Gastroesophageal sphincter (tissue), 3 donors: Measurements from ENCODE around the gene GADD45A.

ENCODE experiments used
- EP300 ChIP-seq: sonication (generic); formaldehyde crosslinking; IDR thresholded peaks from one replicate; pipeline ENCODE4 v1.6.1; 2017; ENCODE audit warnings: antibody characterized with exemption, mild to moderate bottlenecking
- POLR2A ChIP-seq, 2 donors: fragments of 450-650 bp; IDR thresholded peaks; one replicate each; pipeline ENCODE4 v1.6.1; 2017; ENCODE audit warnings: antibody characterized with exemption in 2 of 2, mild to moderate bottlenecking in 2 of 2, moderate library complexity in 1 of 2
- POLR2AphosphoS5 ChIP-seq: sonication (generic); formaldehyde crosslinking; IDR thresholded peaks from one replicate; pipeline ENCODE4 v1.6.1; 2017; ENCODE audit warnings: antibody characterized with exemption
- TF ChIP-seq, protein P1 (sequence below), 4 experiments: fragments of 200-600 bp in 2 of 4; fragments of 450-650 bp in 2 of 4; sonication (generic) in 1 of 4; IDR thresholded peaks; one replicate each; pipeline ENCODE4 v1.5.1; 2017 to 2019; ENCODE audit warnings: antibody characterized with exemption in 4 of 4, mild to moderate bottlenecking in 2 of 4, moderate library complexity in 2 of 4

DNA sequence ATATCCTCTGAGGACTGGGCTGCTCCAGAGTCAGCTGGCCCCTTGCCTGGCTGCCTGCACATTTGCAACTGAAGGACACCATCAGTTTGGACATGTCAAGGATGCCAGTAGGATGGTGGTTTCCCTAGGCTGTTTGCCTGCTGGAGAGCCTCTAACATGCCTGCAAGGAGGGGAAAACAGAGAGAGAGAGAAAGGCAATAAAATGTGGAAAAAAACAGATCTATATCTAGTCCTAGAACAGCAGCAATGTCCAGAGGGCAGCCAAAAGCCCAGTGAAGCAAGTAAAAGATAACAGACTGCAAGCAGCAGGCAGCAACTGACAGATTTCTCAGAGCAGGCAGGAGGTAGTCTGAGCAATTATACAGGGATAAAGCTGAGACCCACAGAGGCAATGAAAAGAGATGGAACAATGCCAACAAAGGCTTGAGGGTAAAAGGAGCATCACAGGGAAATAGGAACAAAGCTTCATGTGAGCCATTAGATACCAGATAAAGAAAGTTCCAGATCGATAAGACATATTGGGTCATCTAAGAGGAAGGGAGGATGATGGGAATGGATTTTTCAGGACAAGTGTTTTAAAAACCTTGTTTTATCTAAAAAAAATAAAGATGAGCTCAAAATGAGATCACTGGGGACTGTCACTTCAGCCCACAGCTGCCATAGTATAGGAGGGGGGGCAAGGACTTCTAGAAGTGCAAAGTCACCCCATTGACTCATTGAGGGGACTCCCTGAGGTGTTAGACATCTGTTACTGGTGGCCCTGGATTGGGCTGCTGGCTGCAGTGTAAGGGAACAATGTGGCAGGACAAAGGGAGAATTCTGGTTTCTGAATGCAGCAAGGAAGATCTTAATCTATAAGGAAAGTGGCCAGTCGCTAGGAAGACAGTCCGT, 38.6 kb upstream of the GADD45A start:
- TF ChIP-seq, protein P1, sequence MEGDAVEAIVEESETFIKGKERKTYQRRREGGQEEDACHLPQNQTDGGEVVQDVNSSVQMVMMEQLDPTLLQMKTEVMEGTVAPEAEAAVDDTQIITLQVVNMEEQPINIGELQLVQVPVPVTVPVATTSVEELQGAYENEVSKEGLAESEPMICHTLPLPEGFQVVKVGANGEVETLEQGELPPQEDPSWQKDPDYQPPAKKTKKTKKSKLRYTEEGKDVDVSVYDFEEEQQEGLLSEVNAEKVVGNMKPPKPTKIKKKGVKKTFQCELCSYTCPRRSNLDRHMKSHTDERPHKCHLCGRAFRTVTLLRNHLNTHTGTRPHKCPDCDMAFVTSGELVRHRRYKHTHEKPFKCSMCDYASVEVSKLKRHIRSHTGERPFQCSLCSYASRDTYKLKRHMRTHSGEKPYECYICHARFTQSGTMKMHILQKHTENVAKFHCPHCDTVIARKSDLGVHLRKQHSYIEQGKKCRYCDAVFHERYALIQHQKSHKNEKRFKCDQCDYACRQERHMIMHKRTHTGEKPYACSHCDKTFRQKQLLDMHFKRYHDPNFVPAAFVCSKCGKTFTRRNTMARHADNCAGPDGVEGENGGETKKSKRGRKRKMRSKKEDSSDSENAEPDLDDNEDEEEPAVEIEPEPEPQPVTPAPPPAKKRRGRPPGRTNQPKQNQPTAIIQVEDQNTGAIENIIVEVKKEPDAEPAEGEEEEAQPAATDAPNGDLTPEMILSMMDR (IDR thresholded peaks at IDR 0.05) = no peak
- no peak for TF ChIP-seq POLR2A (IDR thresholded peaks at IDR 0.05)
- no peak for TF ChIP-seq POLR2AphosphoS5
- TF ChIP-seq EP300 = no peak
